ENCODE data around the gene ADCY9.
"Not testable (repeated sequence)": the region's sequence is repeated elsewhere in the genome, so short reads cannot be mapped to it uniquely, and the experiment has no call there.

The ADCY9 gene

DNA sequence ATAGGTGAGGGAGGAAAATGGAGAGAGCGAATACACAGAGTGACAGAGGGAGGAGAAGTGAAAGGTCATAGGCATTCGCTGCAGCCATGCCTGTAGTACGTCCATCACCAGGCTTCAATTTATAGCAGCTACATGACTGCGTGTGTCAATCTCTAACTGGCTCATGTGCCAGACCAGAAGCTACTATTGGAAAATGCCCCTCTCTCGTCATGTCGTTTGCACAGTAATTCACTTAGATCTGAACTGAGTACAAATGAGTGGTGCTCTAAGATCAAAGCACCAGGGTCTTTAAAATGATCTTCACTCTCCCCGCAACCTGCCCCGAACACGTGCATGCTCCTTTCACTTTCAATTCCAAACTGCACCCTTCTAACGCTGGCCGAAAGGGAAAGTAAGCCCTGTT is 51.3 kb downstream of the ADCY9 start:
- peak; percentile 61 for DNase-seq

GRCh38 chr16:4062212-4062802 is 53.9 kb downstream of the ADCY9 start:
- DNase-seq: no peak

GRCh38 chr16:4060823-4061222 is 55.4 kb downstream of the ADCY9 start:
- DNase-seq: no peak

DNA sequence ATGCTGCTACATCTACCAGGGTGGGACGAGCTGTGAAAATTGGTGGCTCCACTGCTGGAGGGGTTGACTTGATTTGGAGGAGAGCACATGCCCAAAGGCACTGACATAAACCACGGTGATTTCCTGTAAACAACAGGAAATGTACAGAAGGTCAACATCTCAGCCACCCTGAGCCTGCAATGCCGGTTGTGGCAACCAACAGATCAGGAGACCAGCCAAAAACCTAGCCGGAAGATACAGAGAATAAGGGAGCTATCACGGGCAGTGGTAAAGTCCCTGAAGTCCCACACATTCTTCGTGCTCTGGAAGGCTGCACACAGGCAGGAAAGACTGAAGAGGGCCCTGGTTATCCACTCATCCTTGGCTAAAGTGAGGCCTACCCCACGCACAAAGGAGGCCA is 56.2 kb downstream of the ADCY9 start:
- no peak for DNase-seq

DNA sequence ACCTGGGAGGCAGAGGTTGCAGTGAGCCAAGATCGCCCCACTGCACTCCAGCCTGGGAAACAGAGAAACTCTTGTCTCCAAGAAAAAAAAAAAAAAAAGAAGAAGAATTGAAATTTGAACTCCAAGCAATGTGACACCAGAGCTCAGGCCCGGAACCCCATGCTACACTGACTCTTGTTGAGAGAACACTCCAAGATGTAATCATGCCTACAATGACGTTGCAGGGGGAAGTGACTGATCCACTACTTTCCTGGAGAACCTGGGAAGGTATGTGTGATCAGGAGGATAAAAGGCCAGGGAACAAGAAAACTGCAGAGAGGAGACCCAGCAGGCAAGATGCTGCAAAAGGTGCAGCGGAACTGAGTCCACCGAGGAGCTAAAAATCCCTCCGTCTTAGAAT is 57.9 kb downstream of the ADCY9 start:
- peak; percentile 38 for DNase-seq

GRCh38 chr16:4057439-4057877 is 58.8 kb downstream of the ADCY9 start:
- no peak for DNase-seq

- DNase-seq: no peak
These were observed 59.8 kb downstream of the ADCY9 start for GRCh38 chr16:4056161-4057105.

- no peak for DNase-seq
These were observed 60.5 kb downstream of the ADCY9 start for GRCh38 chr16:4055748-4056147.

DNA sequence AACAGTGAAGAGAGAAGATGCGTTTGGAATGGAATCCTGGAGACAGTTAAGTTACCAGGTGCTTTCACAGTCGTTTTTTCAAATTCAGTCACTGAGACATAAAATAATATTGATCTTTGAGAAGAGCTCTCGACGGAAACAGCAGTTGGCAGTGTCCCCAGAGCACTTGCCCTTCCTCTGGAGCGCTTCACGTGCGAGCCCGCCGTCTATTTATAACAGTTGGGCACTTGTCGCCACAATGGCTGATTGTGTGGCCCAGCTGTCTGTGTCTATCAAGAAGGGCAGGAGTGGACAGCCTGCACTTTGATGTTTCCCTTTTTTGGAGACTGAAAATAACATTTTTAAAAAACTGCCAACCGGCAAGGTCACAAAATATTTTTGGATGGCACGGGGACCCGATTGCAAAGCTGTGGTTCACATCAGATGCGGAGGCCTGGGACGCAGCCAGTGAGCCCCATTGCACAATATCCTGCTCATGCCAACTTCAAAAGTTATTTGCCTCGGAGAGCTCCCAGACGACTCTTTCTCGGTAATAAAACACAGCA is 62.9 kb downstream of the ADCY9 start:
- DNase-seq: peak; percentile 96

DNA sequence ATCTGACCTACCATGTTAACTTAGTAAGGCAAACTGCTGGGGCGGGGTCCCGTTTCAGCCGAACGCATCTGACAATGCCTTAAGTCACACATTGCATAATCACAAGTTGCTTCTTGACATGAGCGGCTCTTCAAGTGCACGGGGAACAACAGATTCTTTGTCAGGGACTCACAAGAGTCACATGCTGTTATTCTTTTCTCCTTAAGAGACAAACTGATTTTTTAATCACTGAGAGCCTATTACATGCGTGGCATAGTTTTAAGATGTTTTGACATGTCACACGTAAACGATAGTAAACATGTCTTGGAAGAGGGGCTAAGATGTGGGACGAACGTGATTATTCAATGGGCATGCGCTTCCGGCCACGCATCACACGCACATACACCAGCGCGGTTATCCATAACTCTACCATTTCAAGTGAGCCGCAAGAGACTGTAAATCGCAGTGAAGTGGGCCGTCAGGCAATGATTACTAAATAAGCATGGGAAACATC is 63.4 kb downstream of the ADCY9 start:
- DNase-seq: peak; percentile 92

- no peak for DNase-seq
These were observed 64.1 kb downstream of the ADCY9 start for GRCh38 chr16:4052096-4052495.

GRCh38 chr16:4051591-4051990 is 64.7 kb downstream of the ADCY9 start:
- DNase-seq: no peak

DNA sequence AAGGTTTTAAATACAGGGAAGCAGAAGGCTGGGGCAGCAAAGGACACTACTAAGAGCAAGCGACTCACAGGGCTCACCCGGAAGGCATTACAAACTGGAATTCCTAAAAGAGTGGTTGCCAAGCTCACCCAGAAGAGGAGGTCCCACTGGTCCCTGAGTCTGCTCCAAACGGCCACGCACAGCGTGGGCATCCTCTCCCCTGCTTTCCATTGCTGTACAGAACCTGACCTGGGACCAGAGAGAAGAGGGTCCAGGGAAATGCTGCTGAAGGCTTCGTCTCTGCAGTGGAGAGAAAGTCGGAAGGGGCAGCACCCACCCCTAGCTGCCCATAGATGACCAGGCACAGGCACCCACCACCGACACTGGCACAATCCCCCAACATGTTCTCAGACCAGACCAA is 67.2 kb downstream of the ADCY9 start:
- no peak for DNase-seq

DNA sequence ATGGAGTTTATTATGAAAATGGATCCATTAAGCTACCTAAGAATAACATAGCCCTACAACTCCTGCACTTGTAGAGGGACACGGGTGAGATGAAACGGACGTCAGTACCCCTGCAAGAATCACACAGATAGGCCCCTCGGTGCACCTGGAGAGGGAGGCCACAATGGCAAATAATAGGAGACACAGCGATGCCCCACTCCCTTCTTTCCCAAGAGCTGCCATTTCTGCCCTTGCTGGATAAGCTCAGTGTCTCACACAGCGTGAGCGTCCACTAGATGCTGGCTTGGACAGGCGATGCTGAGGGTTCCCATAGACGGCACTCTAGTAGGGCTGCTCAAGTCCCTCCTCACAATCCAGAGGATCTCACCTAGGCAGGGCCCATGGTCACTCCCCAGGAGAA is 67.8 kb downstream of the ADCY9 start:
- no peak for DNase-seq

- no peak for DNase-seq
These were observed 70.0 kb downstream of the ADCY9 start for GRCh38 chr16:4046221-4046620.

- DNase-seq: not testable (repeated sequence)
These were observed 70.7 kb downstream of the ADCY9 start for GRCh38 chr16:4045561-4045960.

GRCh38 chr16:4042581-4042980 is 73.7 kb downstream of the ADCY9 start:
- no peak for DNase-seq

DNA sequence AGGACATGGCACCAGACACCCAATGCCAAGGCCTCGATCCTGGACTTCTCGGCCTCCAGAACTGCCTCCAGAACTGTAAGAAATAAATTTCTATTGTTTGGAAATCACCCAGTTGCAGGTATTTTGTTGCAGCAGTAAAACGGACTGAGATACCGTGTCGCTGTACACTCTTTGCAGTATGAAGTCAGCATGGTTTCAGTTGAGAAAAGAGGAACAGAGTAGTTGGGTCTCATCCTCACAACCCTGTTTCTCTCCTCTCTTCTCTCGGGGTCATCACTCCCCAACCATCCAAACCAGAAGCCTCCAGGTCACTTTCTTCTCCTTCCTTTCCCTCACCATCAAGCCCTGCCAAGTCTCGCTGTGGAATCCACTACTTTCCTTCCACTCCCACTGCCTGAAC is 77.8 kb downstream of the ADCY9 start:
- DNase-seq: no peak

DNA sequence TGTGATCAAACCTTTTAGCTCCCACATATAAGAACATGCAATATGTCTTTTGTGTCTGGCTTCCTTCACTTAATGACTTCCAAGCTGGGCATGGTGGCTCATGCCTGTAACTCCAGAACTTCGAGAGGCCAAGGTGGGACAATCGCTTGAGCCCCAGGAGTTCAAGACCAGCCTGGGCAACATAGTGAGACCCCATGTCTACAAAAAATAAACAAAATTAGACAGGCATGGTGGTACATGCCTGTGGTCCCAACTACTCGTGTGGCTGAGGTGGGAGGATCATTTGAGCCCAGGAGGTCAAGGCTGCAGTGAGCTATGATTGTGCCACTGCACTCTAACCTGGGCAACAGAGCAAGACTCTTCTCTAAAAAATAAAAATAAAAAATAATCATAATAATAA is 79.3 kb downstream of the ADCY9 start:
- DNase-seq: not testable (repeated sequence)

- no peak for DNase-seq
These were observed 81.3 kb downstream of the ADCY9 start for GRCh38 chr16:4034963-4035362.

DNA sequence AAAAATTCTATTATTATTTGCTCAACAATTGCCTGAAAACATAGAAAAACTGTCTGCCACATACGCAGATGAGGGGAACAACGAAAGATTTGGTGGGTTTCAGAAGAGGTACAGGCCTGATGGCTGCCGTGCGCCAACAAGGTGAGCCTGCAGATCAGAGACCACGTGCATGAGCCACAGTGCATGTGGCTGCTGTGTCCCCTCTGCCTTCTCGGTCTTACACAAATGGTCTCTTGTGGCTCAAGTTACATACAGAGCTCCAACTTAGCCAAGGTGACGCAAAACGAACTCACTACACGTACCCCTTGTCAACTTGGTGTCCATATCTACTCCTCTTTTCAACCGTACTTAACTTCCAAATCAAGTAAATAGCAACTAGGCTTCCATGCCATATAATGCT is 82.3 kb downstream of the ADCY9 start:
- DNase-seq: no peak

GRCh38 chr16:4032768-4033167 is 83.5 kb downstream of the ADCY9 start:
- no peak for DNase-seq

DNA sequence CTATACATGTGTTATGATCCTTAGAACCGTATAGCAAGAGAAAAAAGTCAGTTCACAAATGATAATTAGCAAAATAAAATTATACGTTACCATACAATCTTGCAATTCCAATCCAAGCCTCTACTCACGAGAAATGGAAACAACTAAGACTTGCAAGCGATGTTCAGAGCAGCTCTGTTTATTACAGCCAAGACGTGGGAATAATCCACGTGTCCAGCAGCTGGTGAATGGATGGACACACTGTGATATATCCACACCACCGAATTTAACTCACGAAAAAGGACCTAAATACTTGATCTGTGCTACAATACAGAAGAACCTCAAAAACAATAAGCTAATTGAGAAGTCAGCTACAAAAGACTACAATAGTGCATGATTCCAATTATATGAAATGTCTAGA is 88.1 kb downstream of the ADCY9 start:
- DNase-seq: no peak

DNA sequence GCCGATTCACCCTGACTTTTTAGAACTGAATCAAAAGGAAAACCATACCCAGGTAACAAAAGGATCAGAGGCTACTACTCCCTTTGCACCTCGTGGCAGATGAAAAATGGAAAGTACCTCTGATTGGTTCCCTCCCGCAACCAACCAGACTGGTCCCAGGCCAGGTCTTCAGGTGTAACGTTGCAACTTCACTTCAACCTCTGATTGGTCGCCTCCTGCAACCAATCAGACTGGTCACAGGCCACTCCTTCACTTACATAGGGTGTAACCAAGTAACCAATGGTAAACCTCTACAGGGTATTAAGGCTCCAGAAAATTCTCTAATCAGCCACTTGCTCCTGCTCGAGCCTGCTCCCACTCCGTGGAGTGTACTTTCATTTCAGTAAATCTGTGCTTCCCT is 89.4 kb downstream of the ADCY9 start:
- DNase-seq: no peak
